Measurements from ENCODE around the gene SAMD7.
A peak's percentile ranks its signal among the peaks of the same experiment; 100 is the strongest.

SAMD7 gene

GRCh38 chr3:169955406-169955805 lies 44.0 kb downstream of the SAMD7 start:
- peaks cover 4% of the 10 kb centered on the region for H3K9me3 Mint-ChIP-seq
- TF ChIP-seq CTCF (IDR thresholded peaks at IDR 0.05) = no peak
- no peaks in the 10 kb centered on the region for H3K36me3 Mint-ChIP-seq (ENCODE audit: low read depth)
- H3K27me3 Mint-ChIP-seq (ENCODE audit: low read depth, poor library complexity) = peaks cover 11% of the 10 kb centered on the region
- peaks cover 8% of the 10 kb centered on the region for H3K4me1 Mint-ChIP-seq
- no peak overlapping the region for H3K27ac Mint-ChIP-seq
- no peak for DNase-seq
- H3K4me3 Mint-ChIP-seq = no peak overlapping the region

- peaks cover 8% of the 10 kb centered on the region for H3K9me3 Mint-ChIP-seq
- H3K4me3 Mint-ChIP-seq = no peak overlapping the region
- peaks cover 14% of the 10 kb centered on the region for H3K27me3 Mint-ChIP-seq (ENCODE audit: low read depth, poor library complexity)
- H3K27ac Mint-ChIP-seq = no peak overlapping the region
- no peak for DNase-seq
- TF ChIP-seq CTCF (IDR thresholded peaks at IDR 0.05) = no peak
- peaks cover 30% of the 10 kb centered on the region for H3K4me1 Mint-ChIP-seq
- no peaks in the 10 kb centered on the region for H3K36me3 Mint-ChIP-seq (ENCODE audit: low read depth)
Observed at GRCh38 chr3:169964176-169964575, 52.8 kb downstream of the SAMD7 start.

GRCh38 chr3:169965562-169966427 lies 54.4 kb downstream of the SAMD7 start:
- peaks cover 42% of the 10 kb centered on the region for H3K4me1 Mint-ChIP-seq
- DNase-seq = no peak
- H3K9me3 Mint-ChIP-seq = peaks cover 8% of the 10 kb centered on the region
- TF ChIP-seq CTCF (IDR thresholded peaks at IDR 0.05) = no peak
- peak overlapping the region; percentile 94 for H3K4me3 Mint-ChIP-seq
- peaks cover 11% of the 10 kb centered on the region for H3K27me3 Mint-ChIP-seq (ENCODE audit: low read depth, poor library complexity)
- H3K36me3 Mint-ChIP-seq (ENCODE audit: low read depth) = peaks cover 5% of the 10 kb centered on the region
- H3K27ac Mint-ChIP-seq = peak overlapping the region; percentile 100

GRCh38 chr3:169966428-169966950 lies 55.1 kb downstream of the SAMD7 start, which contains the start of gene SEC62:
Gene SEC62, plus strand, starts transcription at chr3:169966807. Its CDS starts 16 bp downstream, at chr3:169966823.
- H3K4me1 Mint-ChIP-seq = peaks cover 42% of the 10 kb centered on the region
- DNase-seq = peak; percentile 94
- peak within 1 kb of the TSS; percentile 100 for H3K27ac Mint-ChIP-seq
- peaks cover 11% of the 10 kb centered on the region for H3K27me3 Mint-ChIP-seq (ENCODE audit: low read depth, poor library complexity)
- peaks cover 8% of the 10 kb centered on the region for H3K9me3 Mint-ChIP-seq
- peak within 1 kb of the TSS; percentile 94 for H3K4me3 Mint-ChIP-seq
- TF ChIP-seq CTCF (IDR thresholded peaks at IDR 0.05) = peak; percentile 14
- H3K36me3 Mint-ChIP-seq (ENCODE audit: low read depth) = peaks cover 9% of the 10 kb centered on the region

- Mint-ChIP-seq H3K4me3 (peak overlapping the region; percentile 94), H3K27ac (peak overlapping the region; percentile 100), H3K9me3 (peaks cover 8% of the 10 kb centered on the region), H3K27me3 (ENCODE audit: low read depth, poor library complexity) (peaks cover 6% of the 10 kb centered on the region), H3K4me1 (peaks cover 42% of the 10 kb centered on the region), H3K36me3 (ENCODE audit: low read depth) (peaks cover 15% of the 10 kb centered on the region)
- TF ChIP-seq CTCF (IDR thresholded peaks at IDR 0.05) = no peak
- peak; percentile 78 for DNase-seq
Observed at GRCh38 chr3:169966951-169967915, 55.9 kb downstream of the SAMD7 start.
